ENCODE data around the gene TTLL5.
"Not testable (repeated sequence)": the region's sequence is repeated elsewhere in the genome, so short reads cannot be mapped to it uniquely, and the experiment has no call there.

Gene TTLL5

DNA sequence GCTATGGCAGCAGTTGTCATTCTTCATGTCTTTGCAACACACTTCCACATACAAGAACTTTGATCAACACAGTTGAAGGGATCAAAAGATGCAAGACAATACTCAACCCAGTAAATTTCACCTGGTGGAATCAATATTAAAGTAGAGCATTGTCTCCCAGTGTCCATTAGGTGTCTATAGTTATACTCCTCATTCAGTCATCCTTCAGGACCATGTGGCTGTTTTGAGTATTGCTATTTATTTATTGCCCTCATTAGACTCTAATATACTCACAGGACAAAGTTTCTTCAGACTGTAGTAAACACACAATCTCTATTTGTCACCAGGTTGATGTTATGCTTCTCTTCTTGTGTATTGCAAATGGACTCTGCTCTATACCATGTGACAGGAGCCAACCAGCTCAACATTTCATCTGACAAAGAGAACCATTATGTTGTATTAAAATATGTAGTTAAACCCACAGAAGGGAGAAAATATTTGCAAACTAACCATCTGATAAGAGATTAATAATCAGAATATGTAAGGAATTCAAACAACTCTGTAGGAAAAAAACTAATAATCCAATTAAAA, 174.2 kb downstream of the TTLL5 start:
- DNase-seq (ENCODE audit: low spot score): no peak

DNA sequence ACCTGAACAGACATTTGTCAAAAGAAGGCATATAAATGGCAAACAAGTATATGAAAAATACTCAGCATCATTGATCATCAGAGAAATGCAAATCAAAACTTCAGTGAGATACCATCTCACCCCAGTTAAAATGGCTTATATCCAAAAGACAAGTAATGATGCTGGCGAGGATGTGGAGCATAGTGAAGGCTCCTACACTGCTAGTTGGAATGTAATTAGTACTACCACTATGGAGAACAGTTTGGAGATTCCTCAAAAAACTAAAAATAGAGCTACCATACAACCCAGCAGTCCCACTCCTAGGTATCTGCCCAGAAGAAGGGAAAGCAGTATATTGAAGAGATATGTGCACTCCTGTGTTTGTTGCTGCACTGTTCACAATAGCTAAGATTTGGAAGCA, 174.7 kb downstream of the TTLL5 start:
- DNase-seq (ENCODE audit: low spot score): no peak

DNA sequence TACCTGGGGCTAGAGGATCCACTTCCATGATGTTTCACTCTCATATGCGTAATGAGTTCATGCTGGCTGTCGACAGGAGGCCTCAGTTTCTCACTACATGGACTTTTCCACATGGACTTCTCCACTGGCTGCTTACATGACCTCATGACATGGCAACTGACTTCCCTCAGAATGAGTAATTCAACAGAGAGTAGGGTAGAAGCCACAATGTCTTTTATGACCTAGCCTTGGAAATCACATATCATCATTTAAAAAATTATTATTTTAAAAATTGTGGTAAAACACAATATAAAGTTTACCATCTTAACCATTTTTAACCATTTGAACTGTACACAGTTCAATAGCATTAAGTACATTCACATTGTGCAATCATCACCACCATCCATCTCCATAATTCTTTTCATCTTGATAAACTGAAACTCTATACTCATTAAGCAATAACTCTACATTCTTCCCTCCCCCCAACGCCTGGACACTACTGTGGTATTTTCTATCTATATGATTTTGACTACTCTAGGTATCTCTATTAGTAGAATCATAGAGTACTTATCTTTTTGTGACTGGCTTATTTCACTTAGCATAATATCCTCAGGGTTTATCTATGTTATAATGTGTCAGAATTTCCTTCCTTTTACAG, 176.2 kb downstream of the TTLL5 start:
- no peak for DNase-seq (ENCODE audit: low spot score)

DNA sequence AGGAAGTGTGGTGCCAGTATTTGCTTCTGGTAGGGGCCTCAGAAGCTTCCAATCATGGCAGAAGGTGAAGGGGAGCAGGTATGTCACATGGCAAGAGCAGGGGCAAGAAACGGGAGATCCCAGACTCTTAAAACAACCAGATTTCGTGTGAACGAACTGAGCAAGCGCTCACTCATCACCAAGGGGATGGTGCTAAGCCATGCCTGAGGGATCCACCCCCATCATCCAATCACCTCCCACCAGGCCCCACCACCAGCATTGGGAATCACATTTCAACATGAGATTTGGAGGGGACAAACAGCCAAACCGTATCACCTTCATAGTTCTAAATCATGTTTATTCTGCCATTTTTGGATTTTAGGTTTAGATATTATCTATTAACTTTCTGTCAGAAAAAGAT, 179.9 kb downstream of the TTLL5 start:
- DNase-seq (ENCODE audit: low spot score): no peak

DNA sequence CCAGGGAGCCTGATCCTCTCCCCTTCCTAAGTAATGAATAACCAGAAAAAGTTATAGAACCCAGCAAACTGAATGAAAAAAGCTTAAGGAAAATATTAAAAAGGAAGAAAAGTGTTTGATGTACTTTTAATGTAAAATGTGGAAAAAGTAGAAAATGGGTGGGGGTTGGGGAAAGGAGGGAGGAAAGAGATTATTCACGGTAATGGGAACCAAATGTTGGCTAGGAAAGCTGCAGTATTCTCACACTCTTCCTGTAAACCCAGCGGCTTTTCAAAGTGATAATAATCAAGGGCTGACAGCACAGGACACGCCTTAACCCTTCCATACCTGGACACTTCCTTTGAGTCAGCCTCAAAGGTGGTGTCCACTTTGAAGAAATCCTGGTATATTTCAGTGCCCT, 181.5 kb downstream of the TTLL5 start:
- no peak for DNase-seq (ENCODE audit: low spot score)

DNA sequence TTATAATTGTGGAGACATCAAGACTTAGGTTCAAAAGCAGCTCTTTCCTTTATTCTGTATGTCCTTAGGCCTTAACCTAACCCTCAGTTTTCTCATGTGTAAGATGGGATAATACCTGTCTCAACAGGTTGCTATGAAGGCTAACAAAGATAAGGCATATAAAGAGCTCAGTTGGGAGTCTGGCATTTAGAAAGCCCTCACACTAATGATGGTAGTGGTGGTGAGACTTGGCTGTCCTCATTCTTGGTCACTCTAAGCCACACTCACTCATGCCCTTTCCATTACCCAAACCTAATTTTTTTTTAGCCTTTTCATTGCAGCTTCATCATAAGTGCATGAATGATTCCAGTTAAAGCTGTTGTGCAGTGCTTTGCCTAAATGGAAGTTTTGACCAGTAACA, 183.4 kb downstream of the TTLL5 start:
- no peak for DNase-seq (ENCODE audit: low spot score)

DNA sequence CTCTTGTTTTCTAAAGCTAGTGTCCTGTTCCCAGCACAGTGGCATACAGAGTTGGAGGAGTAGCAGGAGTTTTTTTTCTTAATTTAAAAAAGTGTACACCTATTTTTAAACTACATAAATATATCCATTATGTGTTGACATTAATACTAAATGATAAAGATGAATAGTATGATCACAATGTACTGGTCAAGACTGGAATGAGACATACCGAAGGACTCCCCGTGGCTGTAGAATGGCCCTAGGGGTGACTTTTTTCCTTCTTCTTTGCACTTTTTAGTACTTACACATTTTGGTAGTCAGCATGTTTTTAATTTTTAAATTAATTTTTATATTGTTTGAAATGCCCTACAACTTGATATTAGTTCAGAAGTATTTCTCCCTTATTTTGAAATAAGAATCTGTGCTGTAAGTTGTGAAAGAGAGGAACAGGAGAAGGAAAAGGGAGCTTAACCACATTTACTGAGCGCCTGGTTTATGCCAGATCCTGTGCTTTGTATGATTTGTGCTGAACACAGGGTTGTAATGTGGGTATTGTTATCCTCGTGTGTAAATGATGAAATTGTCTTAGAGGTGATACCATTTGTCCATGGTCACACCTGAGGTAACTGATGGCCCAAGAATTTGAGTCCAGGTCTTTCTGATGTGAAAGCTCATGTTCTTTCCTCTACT, 184.2 kb downstream of the TTLL5 start:
- DNase-seq (ENCODE audit: low spot score): no peak

DNA sequence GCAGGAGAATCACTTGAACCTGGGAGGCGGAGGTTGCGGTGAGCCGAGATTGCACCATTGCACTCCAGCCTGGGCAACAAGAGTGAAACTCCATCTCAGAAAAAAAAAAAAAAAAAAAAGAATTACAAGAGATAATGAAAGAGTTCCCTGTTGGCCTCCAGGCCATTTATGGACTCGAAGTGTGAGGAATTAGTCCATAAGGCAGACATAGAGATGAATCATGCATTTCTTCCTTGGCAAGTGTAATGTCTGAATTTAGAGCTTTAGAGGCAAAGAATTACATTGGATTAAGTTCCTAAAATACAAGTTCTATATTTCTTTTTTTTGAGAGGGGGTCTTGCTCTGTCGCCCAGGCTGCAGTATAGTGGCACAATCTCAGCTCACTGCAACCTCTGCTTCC, 185.6 kb downstream of the TTLL5 start:
- not testable (repeated sequence) for DNase-seq (ENCODE audit: low spot score)

DNA sequence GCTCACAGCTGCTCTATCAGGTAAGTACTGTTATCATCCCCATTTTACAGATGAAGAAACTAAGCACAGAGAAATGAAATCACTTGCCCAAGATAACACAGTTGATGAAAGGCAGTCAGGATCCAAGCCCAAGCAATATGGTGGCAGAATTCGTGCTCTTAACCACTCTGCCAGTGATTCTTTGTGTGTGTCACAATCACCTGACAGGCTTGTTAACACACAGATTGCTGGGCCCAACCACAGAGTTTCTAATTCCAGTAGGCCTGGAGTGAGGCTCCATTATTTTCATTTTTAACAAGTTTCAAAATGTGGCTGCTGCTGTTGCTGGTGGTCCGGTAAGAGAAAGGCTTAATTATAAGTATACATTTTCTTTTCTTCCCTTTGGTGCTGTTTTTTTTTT, 186.5 kb downstream of the TTLL5 start:
- no peak for DNase-seq (ENCODE audit: low spot score)

DNA sequence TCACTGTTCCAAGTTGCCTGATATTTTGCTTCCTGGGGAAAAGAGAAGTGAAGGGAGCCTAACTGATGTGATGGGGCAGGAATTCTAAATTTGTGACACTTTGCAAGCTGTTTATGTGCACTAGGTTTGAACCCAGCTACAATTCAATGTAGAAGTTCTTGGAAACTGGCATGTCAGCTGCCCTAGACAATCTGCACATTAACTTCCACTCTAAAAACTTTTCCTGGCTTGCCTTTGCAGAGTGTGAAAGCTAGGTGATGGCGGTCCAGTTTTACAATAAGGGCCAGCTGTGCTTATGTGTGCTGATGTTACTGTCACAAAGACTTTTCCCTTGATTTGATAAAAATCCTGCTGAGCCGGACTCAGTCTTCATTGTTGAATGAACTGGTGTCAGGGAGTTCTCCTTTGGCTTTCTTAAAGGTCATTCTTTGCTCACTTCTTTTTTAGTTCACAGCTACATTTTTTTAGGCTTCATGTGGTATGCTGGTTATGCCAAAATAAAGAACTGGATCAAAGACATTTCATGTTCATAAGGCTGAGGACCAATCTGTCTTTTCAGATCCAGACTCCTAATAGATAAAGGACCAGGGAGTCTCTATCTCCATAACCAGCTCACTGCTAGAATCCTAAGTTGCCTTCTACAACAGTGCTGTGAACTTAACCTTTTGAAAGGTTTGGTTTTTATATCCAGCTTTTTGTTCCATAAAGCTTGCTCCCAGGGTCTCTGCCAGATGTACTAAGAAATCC, 187.3 kb downstream of the TTLL5 start:
- DNase-seq (ENCODE audit: low spot score): no peak

DNA sequence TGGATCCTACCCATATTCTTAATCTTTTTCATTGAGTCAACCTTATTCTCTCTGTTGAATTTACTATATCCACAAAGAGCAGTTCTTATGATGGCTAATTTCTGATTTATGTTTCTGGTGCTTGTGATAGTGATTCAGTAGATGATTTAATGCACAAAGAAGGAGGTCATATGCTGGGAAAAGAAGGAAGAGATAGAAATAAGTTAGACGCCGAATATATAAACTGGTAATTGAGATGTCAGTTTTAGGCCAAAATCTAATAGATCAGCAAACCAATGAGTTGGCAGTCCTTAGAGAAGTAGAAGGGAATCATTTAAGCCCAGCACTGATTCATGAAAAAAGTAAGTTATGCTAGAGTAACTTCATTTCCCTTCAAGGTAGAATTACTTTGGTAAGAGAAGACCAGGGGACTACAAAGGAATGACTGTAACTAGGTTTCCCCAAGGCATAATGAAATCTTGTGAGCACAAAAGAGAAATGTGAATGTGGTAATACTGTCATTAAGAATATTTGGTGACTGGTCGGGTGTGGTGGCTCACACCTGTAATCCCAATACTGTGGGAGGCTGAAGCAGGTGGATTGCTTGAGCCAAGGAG, 188.4 kb downstream of the TTLL5 start:
- DNase-seq (ENCODE audit: low spot score): no peak

DNA sequence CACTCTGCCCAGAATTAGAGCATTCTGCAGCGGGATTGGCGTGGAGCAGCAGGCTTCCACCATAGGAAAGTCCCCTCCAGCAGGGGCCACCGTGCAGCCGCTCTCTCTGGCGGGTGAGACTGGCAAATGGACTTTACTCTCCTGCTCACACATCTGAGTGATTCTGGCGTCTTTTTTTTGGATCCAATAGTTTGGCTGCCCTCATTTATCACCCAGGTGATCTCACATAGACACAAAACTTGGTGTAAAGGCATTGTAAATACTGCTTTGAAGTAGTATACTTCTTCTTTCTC, 190.5 kb downstream of the TTLL5 start:
- DNase-seq (ENCODE audit: low spot score): no peak

DNA sequence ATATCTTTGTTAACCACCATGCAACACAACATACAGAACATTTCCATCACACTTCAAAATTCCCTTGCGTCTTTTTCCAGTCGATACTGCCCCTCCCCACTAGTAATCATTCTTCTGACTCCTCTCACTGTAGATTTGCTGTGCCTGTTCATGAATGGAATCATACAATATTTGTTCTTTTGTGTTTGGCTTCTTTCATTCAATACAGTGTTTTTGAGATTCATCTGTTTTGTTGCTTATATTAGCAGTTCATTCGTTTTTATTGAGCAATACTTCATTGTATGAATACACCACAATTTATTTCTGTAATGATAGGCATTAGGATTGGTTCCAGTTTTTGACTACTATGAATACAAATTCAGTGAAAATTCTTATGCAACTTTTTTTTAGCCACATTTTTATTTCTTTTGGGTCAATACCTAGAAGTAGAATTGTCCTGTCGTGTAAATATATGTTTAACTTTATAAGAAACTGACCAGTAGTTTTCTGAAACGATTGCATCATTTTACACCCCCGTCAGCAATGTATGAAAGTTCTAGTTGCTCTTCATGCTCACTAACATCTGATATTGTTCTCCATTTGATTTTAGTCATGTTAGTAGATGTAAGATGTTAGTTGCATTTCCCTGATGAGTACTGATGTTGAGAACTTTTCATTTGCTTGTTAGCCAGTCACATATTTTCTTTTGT, 193.2 kb downstream of the TTLL5 start:
- no peak for DNase-seq (ENCODE audit: low spot score)

DNA sequence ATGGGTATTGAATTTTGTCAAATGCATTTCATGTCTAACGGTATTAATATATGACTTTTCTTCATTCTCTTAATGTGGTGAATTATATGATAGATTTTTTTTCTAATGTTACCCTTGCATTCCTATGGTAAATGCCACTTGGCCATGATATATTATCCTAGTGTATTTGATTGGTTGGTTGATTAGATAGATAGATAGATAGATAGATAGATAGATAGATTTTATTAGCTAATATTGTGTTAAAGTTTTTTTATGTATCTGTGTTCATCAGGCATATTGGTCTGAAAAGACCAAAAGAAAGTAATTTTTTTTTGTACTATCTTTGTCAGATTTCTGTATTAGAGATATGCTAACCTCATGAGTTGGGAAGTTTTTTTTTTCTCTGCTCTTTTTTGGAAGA, 196.2 kb downstream of the TTLL5 start:
- DNase-seq (ENCODE audit: low spot score): no peak

DNA sequence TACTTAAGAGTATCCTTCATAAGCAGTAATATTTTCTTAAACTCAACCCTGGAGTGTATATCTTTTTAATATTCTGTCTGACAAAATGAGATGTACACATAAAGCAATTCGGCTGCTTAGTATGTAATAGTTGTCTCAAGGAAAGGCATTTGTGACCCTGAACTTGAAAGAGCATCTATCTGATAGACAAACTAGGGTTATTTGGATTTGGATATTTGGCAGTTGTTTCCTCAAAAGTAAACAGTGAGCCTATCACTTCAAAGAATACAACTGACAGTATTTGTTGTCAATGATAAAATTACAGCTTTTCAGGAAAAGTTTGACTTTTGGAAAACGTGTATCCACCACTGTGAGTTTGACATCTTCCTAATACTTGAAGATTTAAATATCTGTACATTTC, 197.3 kb downstream of the TTLL5 start:
- DNase-seq (ENCODE audit: low spot score): no peak

DNA sequence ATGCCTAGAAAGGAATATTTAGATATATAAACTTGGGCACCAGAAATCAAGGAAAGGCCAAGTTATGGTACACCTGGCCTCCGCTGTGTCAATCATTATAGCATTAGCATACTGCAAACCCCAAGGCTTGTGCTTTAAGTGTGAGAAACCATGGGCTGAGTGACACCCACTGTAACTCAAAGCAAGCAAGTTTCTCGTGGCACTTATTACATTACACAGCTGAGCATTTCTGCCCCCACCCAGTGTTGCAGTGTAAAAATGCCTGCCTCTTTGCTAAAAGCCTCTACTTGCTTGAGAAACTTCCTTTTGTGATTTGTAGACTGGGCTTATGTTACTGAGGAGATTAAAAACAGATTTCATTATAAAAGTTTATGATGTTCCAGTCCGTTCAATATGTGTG, 198.7 kb downstream of the TTLL5 start:
- DNase-seq (ENCODE audit: low spot score): no peak

DNA sequence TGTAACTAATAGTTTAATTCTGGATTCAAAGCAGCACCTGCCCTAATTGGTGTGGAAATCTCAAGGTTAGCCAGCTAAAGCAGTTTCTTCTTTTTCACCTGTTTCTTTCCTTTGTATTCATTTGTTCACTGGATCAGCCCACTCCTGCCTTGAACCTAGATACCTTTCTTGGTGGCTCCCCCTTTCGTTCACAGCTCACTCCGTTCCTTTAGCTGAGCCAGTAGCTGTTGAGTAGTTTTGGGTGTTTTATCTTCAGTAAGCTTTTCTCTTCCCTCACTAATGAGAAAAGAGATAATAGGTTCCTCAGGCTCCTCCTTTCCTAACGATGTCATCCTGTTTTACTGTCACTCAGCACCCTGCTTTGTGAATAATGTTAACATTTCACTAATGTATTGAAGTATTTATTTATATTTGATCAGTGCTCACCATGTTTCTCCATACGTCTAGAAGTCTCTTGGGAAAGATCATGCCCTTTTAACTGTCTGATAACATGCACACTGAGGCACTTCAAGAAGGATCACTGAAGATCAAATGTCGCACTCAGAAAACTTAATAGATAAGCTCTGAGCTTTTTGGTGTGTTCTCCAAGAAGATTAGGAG, 199.6 kb downstream of the TTLL5 start:
- DNase-seq (ENCODE audit: low spot score): no peak

DNA sequence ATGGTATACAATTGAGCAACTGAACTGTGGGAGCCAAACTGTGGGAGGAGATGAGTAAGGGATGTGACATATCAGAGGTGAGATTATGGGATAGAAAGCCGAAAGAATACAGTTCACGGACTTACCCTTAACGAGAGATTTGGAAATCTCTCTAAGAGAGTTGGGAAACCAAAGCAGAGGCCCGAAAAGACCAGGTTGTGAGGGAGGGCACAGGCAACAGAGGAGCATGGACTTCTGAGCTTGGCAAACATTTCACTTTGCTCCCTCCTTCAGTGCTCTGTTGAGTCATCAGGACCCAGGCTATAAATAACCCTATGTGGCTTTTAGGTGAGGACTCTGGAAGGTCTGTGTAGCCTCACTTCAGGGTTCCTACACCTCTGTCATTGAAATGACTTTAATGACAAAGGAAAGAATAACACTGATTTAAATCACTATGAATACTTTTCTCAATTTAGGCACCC, 200.1 kb downstream of the TTLL5 start:
- DNase-seq (ENCODE audit: low spot score): no peak

DNA sequence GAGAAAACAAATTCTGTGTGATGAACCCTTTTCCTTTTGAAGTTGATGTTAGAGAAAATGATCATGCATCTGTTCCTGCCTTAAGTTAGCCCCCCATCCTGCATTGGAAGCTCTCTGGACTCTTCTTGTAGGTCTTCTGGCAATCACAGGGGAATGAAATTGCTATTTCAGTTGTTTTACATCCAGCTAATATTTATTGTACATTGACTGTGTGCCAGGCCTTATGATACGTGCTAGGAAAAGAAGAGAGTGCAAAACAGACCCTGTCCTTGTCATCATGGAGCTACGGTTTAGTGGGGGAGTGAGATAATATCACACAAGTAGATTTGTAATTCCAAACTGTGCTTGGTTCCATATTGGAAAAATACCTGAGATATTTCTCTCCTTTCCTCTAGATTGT, 202.2 kb downstream of the TTLL5 start:
- no peak for DNase-seq (ENCODE audit: low spot score)

DNA sequence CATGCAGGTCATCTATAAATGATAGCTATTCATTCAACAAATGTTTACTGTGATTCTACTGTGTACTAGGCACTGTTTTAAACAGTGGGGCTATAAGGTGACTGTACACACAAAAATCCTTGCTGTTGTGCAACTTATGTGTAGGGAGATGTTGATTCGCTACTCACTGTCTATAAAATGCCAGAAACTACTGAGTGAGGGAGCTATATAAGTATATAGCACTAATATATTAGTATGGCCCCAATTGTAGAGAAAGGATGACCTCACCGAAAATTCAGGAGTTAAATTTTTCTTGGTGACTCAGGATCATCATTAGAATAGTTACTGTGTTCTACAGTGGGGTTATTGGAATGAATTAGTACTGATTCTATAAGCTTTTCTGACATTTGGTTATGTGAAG, 203.3 kb downstream of the TTLL5 start:
- no peak for DNase-seq (ENCODE audit: low spot score)

DNA sequence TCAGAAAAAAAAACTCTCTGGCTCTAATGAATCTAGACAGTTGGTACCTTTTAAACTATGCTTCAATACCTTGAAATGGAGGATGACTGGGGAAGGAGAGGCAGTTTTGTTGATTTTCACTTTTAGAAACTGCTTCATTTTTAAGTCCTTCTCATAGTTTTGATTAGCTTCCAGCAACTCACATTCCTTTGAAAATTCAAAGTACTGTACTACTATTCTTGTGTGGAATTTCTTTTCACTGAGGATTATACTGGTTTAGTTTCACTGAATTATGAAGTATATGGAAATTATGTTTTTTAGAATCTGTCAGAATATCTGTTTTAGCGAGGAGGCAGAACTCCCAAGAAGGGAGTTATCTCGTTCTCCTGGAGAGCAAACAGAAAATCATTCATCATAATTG, 204.5 kb downstream of the TTLL5 start:
- no peak for DNase-seq (ENCODE audit: low spot score)

DNA sequence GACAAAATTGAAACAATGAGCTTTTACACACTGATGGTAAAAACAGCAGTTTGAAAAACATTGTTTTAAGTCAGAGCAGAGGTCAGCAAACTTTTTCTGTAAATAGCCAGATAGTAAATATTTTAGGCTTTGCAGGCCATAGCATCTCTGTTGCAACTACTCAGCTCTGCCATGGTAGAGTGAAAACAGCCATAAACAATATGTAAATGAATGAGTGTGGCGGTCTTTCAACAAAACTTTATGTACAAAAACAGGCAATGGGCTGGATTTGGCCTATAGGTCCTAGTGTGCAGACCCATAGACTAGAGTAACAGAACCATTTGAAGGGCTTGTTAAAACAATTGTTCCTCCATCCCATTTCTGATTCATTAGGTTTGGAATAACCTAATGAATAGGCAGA, 205.9 kb downstream of the TTLL5 start:
- DNase-seq (ENCODE audit: low spot score): no peak
